ENCODE measurements around the gene DGKD. TPM values are rescaled to one million over a fixed set of nuclear protein-coding genes. Genes with fewer than 3 reads are reported as not detected.

Gene DGKD
- total and polyA plus RNA-seq, 2 experiments from 2014 or later, result 3.9 to 4.0 TPM

- TF ChIP-seq EZH2 (IDR thresholded peaks at IDR 0.05; ENCODE audit: insufficient read depth, poor library complexity, severe bottlenecking) (no peak), EZH2phosphoT487 (IDR thresholded peaks at IDR 0.05; ENCODE audit: insufficient read depth, low read depth) (no peak)
- Histone ChIP-seq H3K4me2 (ENCODE audit: unreplicated experiment) (no peak overlapping the region), H3K36me3 (ENCODE audit: low read depth) (no peaks in the 10 kb centered on the region), H3K9me3 (ENCODE audit: low read depth) (no peaks in the 10 kb centered on the region), H3K4me3 (no peak overlapping the region), H3K4me1 (ENCODE audit: insufficient read depth) (no peaks in the 10 kb centered on the region), H3K27me3 (replicated peaks; ENCODE audit: insufficient read depth) (no peaks in the 10 kb centered on the region), H3F3A (ENCODE audit: insufficient read depth) (no peaks in the 10 kb centered on the region), H2AFZ (no peak overlapping the region), H3K9ac (no peak overlapping the region), H4K20me1 (ENCODE audit: insufficient read depth) (no peaks in the 10 kb centered on the region), H3K9me2 (ENCODE audit: insufficient read depth) (no peaks in the 10 kb centered on the region), H3K27ac (no peak overlapping the region), H3K79me2 (ENCODE audit: insufficient read depth) (no peaks in the 10 kb centered on the region)
- no peak for DNase-seq
- in situ Hi-C loops (cut with MboI), result loop anchor here (10.0 kb wide), 1 partner anchor 257 kb away; the partner anchor contains the start of genes UGT1A4 and UGT1A5
- WGBS, 2 experiments (ENCODE audit: low coverage in 1 of 2, low lambda C conversion rate in 2 of 2, missing lambda C conversion rate in 2 of 2), result 90 to 96% methylated on average over 5 of the region's 5 CpGs
Observed at GRCh38 chr2:233457356-233457755, 103.1 kb downstream of the DGKD start.

GRCh38 chr2:233458031-233458610 is 103.8 kb downstream of the DGKD start:
- Histone ChIP-seq H3K4me1 (ENCODE audit: insufficient read depth) (no peaks in the 10 kb centered on the region), H3K9me2 (ENCODE audit: insufficient read depth) (no peaks in the 10 kb centered on the region), H2AFZ (no peak overlapping the region), H3K79me2 (ENCODE audit: insufficient read depth) (no peaks in the 10 kb centered on the region), H3K27me3 (replicated peaks; ENCODE audit: insufficient read depth) (no peaks in the 10 kb centered on the region), H3K9me3 (ENCODE audit: low read depth) (no peaks in the 10 kb centered on the region), H3K4me3 (no peak overlapping the region), H3K4me2 (ENCODE audit: unreplicated experiment) (no peak overlapping the region), H3K36me3 (ENCODE audit: low read depth) (no peaks in the 10 kb centered on the region), H4K20me1 (ENCODE audit: insufficient read depth) (no peaks in the 10 kb centered on the region), H3F3A (ENCODE audit: insufficient read depth) (no peaks in the 10 kb centered on the region), H3K27ac (no peak overlapping the region), H3K9ac (no peak overlapping the region)
- in situ Hi-C loops (cut with MboI), result loop anchor here (10.0 kb wide), 1 partner anchor 257 kb away; the partner anchor contains the start of genes UGT1A4 and UGT1A5
- WGBS, 2 experiments (ENCODE audit: low coverage in 1 of 2, low lambda C conversion rate in 2 of 2, missing lambda C conversion rate in 2 of 2), result 96% methylated on average over 20 of the region's 20 CpGs
- TF ChIP-seq EZH2phosphoT487 (IDR thresholded peaks at IDR 0.05; ENCODE audit: insufficient read depth, low read depth) (no peak), EZH2 (IDR thresholded peaks at IDR 0.05; ENCODE audit: insufficient read depth, poor library complexity, severe bottlenecking) (no peak)
- no peak for DNase-seq

GRCh38 chr2:233458826-233459225 is 104.5 kb downstream of the DGKD start:
- in situ Hi-C loops (cut with MboI), result loop anchor here (10.0 kb wide), 1 partner anchor 256 kb away; the partner anchor contains the start of genes UGT1A4 and UGT1A5
- H3K36me3 ChIP-seq (ENCODE audit: low read depth), result no peaks in the 10 kb centered on the region

GRCh38 chr2:233459426-233459825 is 105.1 kb downstream of the DGKD start:
- no peaks in the 10 kb centered on the region for H3K27me3 ChIP-seq (replicated peaks; ENCODE audit: insufficient read depth)
- DNase-seq, result no peak
- no peak overlapping the region for H3K4me3 ChIP-seq
- no peaks in the 10 kb centered on the region for H3K9me2 ChIP-seq (ENCODE audit: insufficient read depth)
- H2AFZ ChIP-seq, result no peak overlapping the region
- no peaks in the 10 kb centered on the region for H3K36me3 ChIP-seq (ENCODE audit: low read depth)
- H3K9ac ChIP-seq, result no peak overlapping the region
- WGBS, 2 experiments (ENCODE audit: low coverage in 1 of 2, low lambda C conversion rate in 2 of 2, missing lambda C conversion rate in 2 of 2), result 99 to 100% methylated on average over 10 of the region's 10 CpGs
- in situ Hi-C loops (cut with MboI), result loop anchor here (10.0 kb wide), 1 partner anchor 255 kb away; the partner anchor contains the start of genes UGT1A4 and UGT1A5
- TF ChIP-seq EZH2phosphoT487 (IDR thresholded peaks at IDR 0.05; ENCODE audit: insufficient read depth, low read depth) (no peak), EZH2 (IDR thresholded peaks at IDR 0.05; ENCODE audit: insufficient read depth, poor library complexity, severe bottlenecking) (no peak)
- no peaks in the 10 kb centered on the region for H3F3A ChIP-seq (ENCODE audit: insufficient read depth)
- H3K27ac ChIP-seq, result no peak overlapping the region
- no peaks in the 10 kb centered on the region for H3K4me1 ChIP-seq (ENCODE audit: insufficient read depth)
- no peaks in the 10 kb centered on the region for H3K79me2 ChIP-seq (ENCODE audit: insufficient read depth)
- H3K4me2 ChIP-seq (ENCODE audit: unreplicated experiment), result no peak overlapping the region
- H4K20me1 ChIP-seq (ENCODE audit: insufficient read depth), result no peaks in the 10 kb centered on the region
- no peaks in the 10 kb centered on the region for H3K9me3 ChIP-seq (ENCODE audit: low read depth)

More at GRCh38 chr2:233458826-233459225, 104.5 kb downstream of the DGKD start:
- no peak overlapping the region for H3K4me3 ChIP-seq
- no peak overlapping the region for H3K4me2 ChIP-seq (ENCODE audit: unreplicated experiment)
- no peaks in the 10 kb centered on the region for H3F3A ChIP-seq (ENCODE audit: insufficient read depth)
- H4K20me1 ChIP-seq (ENCODE audit: insufficient read depth), result no peaks in the 10 kb centered on the region
- DNase-seq, result no peak
- H2AFZ ChIP-seq, result no peak overlapping the region
- no peaks in the 10 kb centered on the region for H3K79me2 ChIP-seq (ENCODE audit: insufficient read depth)
- no peak overlapping the region for H3K9ac ChIP-seq
- no peaks in the 10 kb centered on the region for H3K4me1 ChIP-seq (ENCODE audit: insufficient read depth)
- H3K9me2 ChIP-seq (ENCODE audit: insufficient read depth), result no peaks in the 10 kb centered on the region
- no peaks in the 10 kb centered on the region for H3K27me3 ChIP-seq (replicated peaks; ENCODE audit: insufficient read depth)
- H3K27ac ChIP-seq, result no peak overlapping the region
- H3K9me3 ChIP-seq (ENCODE audit: low read depth), result no peaks in the 10 kb centered on the region
- no peak for TF ChIP-seq EZH2phosphoT487 (IDR thresholded peaks at IDR 0.05; ENCODE audit: insufficient read depth, low read depth)
- WGBS, 2 experiments (ENCODE audit: low coverage in 1 of 2, low lambda C conversion rate in 2 of 2, missing lambda C conversion rate in 2 of 2), result 90 to 96% methylated on average over 8 of the region's 8 CpGs

Measured in GM23248 (cell line).